HEK293T (cell line): ENCODE data around the gene SEMA3G.

ENCODE experiments used
- ARNT ChIP-seq: fragments of 450-650 bp; IDR thresholded peaks from 2 replicates; pipeline ENCODE4 v1.6.1; 2017; ENCODE audit warnings: mild to moderate bottlenecking
- BHLHE40 ChIP-seq: fragments of 450-650 bp; IDR thresholded peaks from 2 replicates; pipeline ENCODE4 v1.6.1; 2016; ENCODE audit warnings: mild to moderate bottlenecking, moderate library complexity, borderline replicate concordance
- CTBP1 ChIP-seq: fragments of 450-650 bp; IDR thresholded peaks from 2 replicates; pipeline ENCODE4 v1.6.1; 2016; ENCODE audit warnings: borderline replicate concordance
- ELF4 ChIP-seq: fragments of 450-650 bp; IDR thresholded peaks from 2 replicates; pipeline ENCODE4 v1.6.1; 2017; ENCODE audit warnings: antibody characterized with exemption
- FOXA1 ChIP-seq: fragments of 450-650 bp; IDR thresholded peaks from 2 replicates; pipeline ENCODE4 v1.6.1; 2016; ENCODE audit warnings: mild to moderate bottlenecking
- FOXK2 ChIP-seq: fragments of 450-650 bp; IDR thresholded peaks from 2 replicates; pipeline ENCODE4 v1.6.1; 2016; ENCODE audit warnings: mild to moderate bottlenecking
- FOXM1 ChIP-seq: fragments of 450-650 bp; IDR thresholded peaks from 2 replicates; pipeline ENCODE4 v1.6.1; 2017; ENCODE audit warnings: mild to moderate bottlenecking, borderline replicate concordance
- L3MBTL2 ChIP-seq: fragments of 450-650 bp; conservative IDR thresholded peaks from 2 replicates; pipeline ENCODE4 v1.6.1; 2016; ENCODE audit warnings: mild to moderate bottlenecking
- LEF1 ChIP-seq: fragments of 450-650 bp; IDR thresholded peaks from 2 replicates; pipeline ENCODE4 v1.6.1; 2017; ENCODE audit warnings: mild to moderate bottlenecking, borderline replicate concordance
- NFRKB ChIP-seq: fragments of 450-650 bp; IDR thresholded peaks from 2 replicates; pipeline ENCODE4 v1.6.1; 2016; ENCODE audit warnings: mild to moderate bottlenecking, moderate library complexity
- SP1 ChIP-seq: fragments of 450-650 bp; IDR thresholded peaks from 2 replicates; pipeline ENCODE4 v1.6.1; 2017
- SUZ12 ChIP-seq: fragments of 450-650 bp; IDR thresholded peaks from 2 replicates; pipeline ENCODE4 v1.6.1; 2016; ENCODE audit warnings: mild to moderate bottlenecking
- TARDBP ChIP-seq: fragments of 450-650 bp; IDR thresholded peaks from 2 replicates; pipeline ENCODE4 v1.6.1; 2016
- ZNF384 ChIP-seq: fragments of 450-650 bp; IDR thresholded peaks from 2 replicates; pipeline ENCODE4 v1.6.1; 2016

DNA sequence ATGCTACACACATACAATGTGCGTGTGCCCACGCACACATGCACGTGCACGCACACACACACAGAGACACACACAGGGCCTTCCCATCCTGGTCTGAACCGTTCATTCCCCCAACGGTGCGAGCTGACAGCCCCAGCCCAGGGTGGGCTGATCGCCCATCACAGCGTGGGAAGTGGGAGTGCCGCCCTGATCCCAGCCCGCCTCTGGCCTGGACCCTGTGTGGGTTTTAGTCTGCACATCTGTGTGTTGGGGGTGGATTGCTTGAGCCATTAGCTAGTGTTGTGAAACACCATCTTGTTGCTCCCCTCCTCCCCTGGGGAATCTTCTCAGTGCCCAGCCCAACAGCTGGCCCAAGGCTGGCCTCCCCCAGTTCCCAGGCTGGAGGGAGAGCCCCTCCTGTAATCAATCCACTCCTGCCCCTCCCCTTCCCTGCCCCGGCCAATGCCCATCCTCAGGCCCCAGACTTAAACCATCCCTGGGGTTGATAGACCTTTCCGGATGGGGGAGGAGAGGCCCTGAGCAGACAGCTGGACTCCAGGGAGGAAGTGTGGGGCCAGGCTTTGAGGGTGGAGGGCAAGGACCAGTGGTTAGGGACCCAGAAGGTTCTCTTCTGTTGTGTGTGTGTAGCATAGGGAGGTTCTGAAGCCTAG lies 8.3 kb downstream of the SEMA3G start:
- TF ChIP-seq NFRKB = no peak
- no peak for TF ChIP-seq SUZ12
- TF ChIP-seq L3MBTL2 = no peak
- no peak for TF ChIP-seq ARNT
- TF ChIP-seq FOXA1 = no peak
- TF ChIP-seq TARDBP = no peak
- TF ChIP-seq SP1 = no peak
- TF ChIP-seq FOXM1 = no peak
- TF ChIP-seq CTBP1 = no peak
- TF ChIP-seq ELF4 = no peak
- no peak for TF ChIP-seq LEF1
- no peak for TF ChIP-seq BHLHE40
- no peak for TF ChIP-seq FOXK2
- TF ChIP-seq ZNF384 = no peak
